Coronary artery (tissue), 2 donors: ENCODE results near the gene CHST11.

ENCODE experiments used
- DNase-seq: peaks from one replicate; pipeline ENCODE4 v3.0.0-alpha.2; 2017; ENCODE audit warnings: low spot score
- H3K27ac ChIP-seq, 2 donors: fragments of 200-600 bp; sonication (generic); one replicate each; pipeline ENCODE4 v1.5.1; 2016 to 2019
- H3K4me3 ChIP-seq: fragments of 200-600 bp; sonication (generic); 2 replicates; pipeline ENCODE4 v1.5.1; 2016; ENCODE audit warnings: mild to moderate bottlenecking, moderate library complexity
- CTCF ChIP-seq: fragments of 200-600 bp; sonication (generic); IDR thresholded peaks from one replicate; pipeline ENCODE4 v1.5.1; 2019; ENCODE audit warnings: antibody characterized with exemption

Gene CHST11

GRCh38 chr12:104427547-104427938 is 29.2 kb upstream of the CHST11 start:
- no peak overlapping the region for H3K27ac ChIP-seq
- no peak for TF ChIP-seq CTCF
- no peak for DNase-seq
- H3K4me3 ChIP-seq: no peak overlapping the region

GRCh38 chr12:104433061-104433460 is 23.7 kb upstream of the CHST11 start:
- DNase-seq: no peak
- Histone ChIP-seq H3K4me3 (no peak overlapping the region), H3K27ac (no peak overlapping the region)
- TF ChIP-seq CTCF: no peak

GRCh38 chr12:104434129-104434528 is 22.6 kb upstream of the CHST11 start:
- DNase-seq: no peak
- H3K4me3 ChIP-seq: no peak overlapping the region
- no peak overlapping the region for H3K27ac ChIP-seq
- no peak for TF ChIP-seq CTCF

GRCh38 chr12:104435175-104435574 is 21.6 kb upstream of the CHST11 start:
- TF ChIP-seq CTCF: no peak
- DNase-seq: no peak
- Histone ChIP-seq H3K27ac (no peak overlapping the region), H3K4me3 (no peak overlapping the region)

GRCh38 chr12:104435765-104436164 is 21.0 kb upstream of the CHST11 start:
- DNase-seq: no peak
- Histone ChIP-seq H3K4me3 (no peak overlapping the region), H3K27ac (no peak overlapping the region)
- TF ChIP-seq CTCF: no peak

DNA sequence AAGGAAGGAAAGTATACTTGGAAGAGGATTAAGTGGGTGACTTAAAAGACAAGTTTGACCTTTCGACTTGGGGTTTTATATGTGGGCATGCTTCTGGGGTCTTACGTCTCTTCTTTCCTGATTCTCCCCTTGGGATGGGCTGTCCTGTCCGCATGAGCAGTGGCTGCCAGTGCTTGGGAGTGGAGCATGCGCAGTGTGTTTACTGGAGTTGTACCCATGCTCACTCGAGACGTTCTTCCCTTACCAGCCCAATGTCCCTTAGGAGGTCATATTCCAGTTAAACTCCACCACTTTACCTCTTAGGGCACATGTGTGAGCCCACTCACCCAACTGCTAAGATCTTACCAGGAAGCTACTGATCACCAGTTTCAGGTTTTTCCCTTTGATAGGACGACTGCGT is 20.0 kb upstream of the CHST11 start:
- Histone ChIP-seq H3K4me3 (no peak overlapping the region), H3K27ac (no peak overlapping the region)
- TF ChIP-seq CTCF: no peak
- DNase-seq: no peak

DNA sequence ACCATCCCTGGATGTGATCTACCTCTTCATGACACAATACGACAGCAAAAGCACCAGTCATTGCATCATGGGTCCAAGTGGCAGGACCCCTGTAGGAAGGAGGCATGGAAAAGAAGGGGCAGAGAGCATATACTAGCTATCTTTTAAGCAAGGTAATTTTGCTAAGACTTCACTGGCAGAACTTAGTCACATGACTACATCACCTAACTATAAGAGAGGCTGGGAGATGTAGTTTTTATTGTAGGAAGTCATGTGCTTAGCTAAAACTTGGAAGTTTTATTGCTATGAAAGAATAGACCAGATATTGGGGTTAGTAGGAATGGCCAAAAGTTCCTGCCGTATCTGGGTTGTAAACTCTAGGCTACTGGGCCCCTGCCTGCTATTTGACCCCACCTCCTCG is 18.6 kb upstream of the CHST11 start:
- no peak for DNase-seq
- TF ChIP-seq CTCF: no peak
- Histone ChIP-seq H3K4me3 (no peak overlapping the region), H3K27ac (no peak overlapping the region)
